Measurements from ENCODE around the gene SCN4B.
"Not testable (repeated sequence)": the region's sequence is repeated elsewhere in the genome, so short reads cannot be mapped to it uniquely, and the experiment has no call there.

SCN4B gene

GRCh38 chr11:118152552-118153471 lies at the start of gene SCN4B:
Gene SCN4B (minus strand): TSS chr11:118152823. CDS start chr11:118152673, 150 bp downstream.
- in situ Hi-C loops (cut with MboI; ENCODE audit: low sequenced_read_pairs), result no loop called here

GRCh38 chr11:118201966-118202365 lies 49.3 kb upstream of the SCN4B start:
- in situ Hi-C loops (cut with MboI; ENCODE audit: low sequenced_read_pairs), result no loop called here

- in situ Hi-C loops (cut with MboI; ENCODE audit: low sequenced_read_pairs), result no loop called here
Measured at GRCh38 chr11:118200901-118201680, 48.5 kb upstream of the SCN4B start.

GRCh38 chr11:118200497-118200896 lies 47.9 kb upstream of the SCN4B start:
- in situ Hi-C loops (cut with MboI; ENCODE audit: low sequenced_read_pairs), result no loop called here

GRCh38 chr11:118199135-118199534 lies 46.5 kb upstream of the SCN4B start:
- in situ Hi-C loops (cut with MboI; ENCODE audit: low sequenced_read_pairs), result no loop called here

GRCh38 chr11:118198370-118198769 lies 45.7 kb upstream of the SCN4B start:
- in situ Hi-C loops (cut with MboI; ENCODE audit: low sequenced_read_pairs), result no loop called here

- in situ Hi-C loops (cut with MboI; ENCODE audit: low sequenced_read_pairs), result no loop called here
Measured at GRCh38 chr11:118194835-118195627, 42.4 kb upstream of the SCN4B start.

- in situ Hi-C loops (cut with MboI; ENCODE audit: low sequenced_read_pairs), result no loop called here
Measured at GRCh38 chr11:118193910-118194566, 41.4 kb upstream of the SCN4B start.

- in situ Hi-C loops (cut with MboI; ENCODE audit: low sequenced_read_pairs), result not testable (repeated sequence)
Measured at GRCh38 chr11:118192817-118193216, 40.2 kb upstream of the SCN4B start.

- in situ Hi-C loops (cut with MboI; ENCODE audit: low sequenced_read_pairs), result not testable (repeated sequence)
Measured at GRCh38 chr11:118190942-118191506, 38.4 kb upstream of the SCN4B start.

- in situ Hi-C loops (cut with MboI; ENCODE audit: low sequenced_read_pairs), result no loop called here
Measured at GRCh38 chr11:118186346-118187107, 33.9 kb upstream of the SCN4B start.

GRCh38 chr11:118184784-118185579 lies 32.4 kb upstream of the SCN4B start:
- in situ Hi-C loops (cut with MboI; ENCODE audit: low sequenced_read_pairs), result no loop called here

GRCh38 chr11:118183691-118184090 lies 31.1 kb upstream of the SCN4B start:
- in situ Hi-C loops (cut with MboI; ENCODE audit: low sequenced_read_pairs), result not testable (repeated sequence)

- in situ Hi-C loops (cut with MboI; ENCODE audit: low sequenced_read_pairs), result no loop called here
Measured at GRCh38 chr11:118180300-118180703, 27.7 kb upstream of the SCN4B start.

GRCh38 chr11:118176778-118177134 lies 24.1 kb upstream of the SCN4B start:
- in situ Hi-C loops (cut with MboI; ENCODE audit: low sequenced_read_pairs), result no loop called here

- in situ Hi-C loops (cut with MboI; ENCODE audit: low sequenced_read_pairs), result no loop called here
Measured at GRCh38 chr11:118175993-118176777, 23.6 kb upstream of the SCN4B start, which contains the start of gene SCN2B. Gene SCN2B (minus strand): TSS chr11:118176639. CDS start chr11:118176431, 208 bp downstream.

GRCh38 chr11:118175031-118175992 lies 22.7 kb upstream of the SCN4B start:
- in situ Hi-C loops (cut with MboI; ENCODE audit: low sequenced_read_pairs), result no loop called here
